ENCODE results near the gene SELENOO. TPM values are rescaled to one million over a fixed set of nuclear protein-coding genes. Genes with fewer than 3 reads are reported as not detected.
"Not testable (repeated sequence)": the region's sequence is repeated elsewhere in the genome, so short reads cannot be mapped to it uniquely, and the experiment has no call there.

The SELENOO gene
- total RNA-seq, 2 experiments from 2014 or later = 16.5 to 16.7 TPM

DNA sequence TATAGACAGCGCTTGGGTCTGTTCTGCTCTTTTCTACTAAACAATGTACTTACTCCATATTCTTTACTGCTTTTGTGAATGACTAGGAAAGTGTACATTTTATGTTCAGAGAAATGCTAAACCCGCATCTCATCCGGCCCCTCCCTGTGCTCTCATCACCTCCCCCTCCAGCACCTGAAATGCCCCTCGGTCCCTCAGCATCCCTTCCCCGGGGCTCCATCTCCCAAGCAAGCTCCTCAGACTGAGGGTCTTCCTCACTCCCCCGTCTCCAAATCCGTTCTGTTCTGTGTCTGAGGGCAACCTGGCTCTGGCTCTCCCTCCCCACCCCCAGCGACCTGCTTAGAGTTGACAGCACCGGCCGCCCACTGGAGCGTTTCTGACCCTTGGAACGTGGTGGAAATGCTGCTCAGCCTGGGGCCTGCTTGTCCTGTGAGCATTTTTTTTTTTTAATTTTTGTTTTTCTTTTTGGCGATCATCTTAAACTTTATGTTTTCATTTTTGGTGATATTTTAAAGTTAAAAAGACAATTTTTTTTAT lies 1.4 kb downstream of the SELENOO start:
- Mint-ChIP-seq H3K9me3 (no peaks in the 10 kb centered on the region), H3K27ac (no peak overlapping the region), H3K36me3 (ENCODE audit: low read depth) (peaks cover 13% of the 10 kb centered on the region), H3K4me3 (peak overlapping the region; percentile 77), H3K27me3 (ENCODE audit: low read depth) (no peaks in the 10 kb centered on the region), H3K4me1 (ENCODE audit: low read depth) (peaks cover 22% of the 10 kb centered on the region)
- CTCF ChIA-PET = interaction anchor here (0.7 kb wide), 1 partner anchor 12 kb away, joined by 4 read pairs; no protein-coding TSS in a partner anchor
- intact Hi-C loops (cut with micrococcal nuclease) = loop anchor here (5.0 kb wide), 1 partner anchor 270 kb away; no protein-coding TSS in a partner anchor
- no peak for DNase-seq

GRCh38 chr22:50203288-50203687 lies 2.5 kb downstream of the SELENOO start:
- CTCF ChIA-PET = no interaction called here

DNA sequence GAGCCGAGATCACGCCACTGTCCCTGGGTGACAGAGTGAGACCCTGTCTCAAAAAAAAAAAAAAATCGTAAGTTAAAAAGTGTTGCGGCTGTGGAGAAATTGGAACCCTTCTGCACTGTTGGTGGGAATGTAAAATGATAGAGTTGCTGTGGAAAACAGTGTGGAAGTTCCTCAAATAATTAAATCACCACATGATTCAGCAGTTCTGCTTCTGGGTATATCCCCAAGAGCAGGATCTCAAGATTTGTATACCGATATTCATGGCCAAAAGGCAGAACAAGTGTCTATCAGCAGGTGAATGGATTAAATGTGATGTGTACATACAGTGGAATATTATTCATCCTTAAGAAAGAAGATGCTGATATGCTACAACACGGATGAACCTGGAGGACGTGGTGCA lies 3.8 kb downstream of the SELENOO start:
- Mint-ChIP-seq H3K4me1 (ENCODE audit: low read depth) (peaks cover 19% of the 10 kb centered on the region), H3K36me3 (ENCODE audit: low read depth) (peaks cover 12% of the 10 kb centered on the region), H3K27me3 (ENCODE audit: low read depth) (no peaks in the 10 kb centered on the region), H3K4me3 (no peak overlapping the region), H3K27ac (no peak overlapping the region), H3K9me3 (no peaks in the 10 kb centered on the region)
- CTCF ChIA-PET = interaction anchor here (2.2 kb wide), 1 partner anchor 14 kb away, joined by 8 read pairs; no protein-coding TSS in a partner anchor
- intact Hi-C loops (cut with micrococcal nuclease) = loop anchor here (5.0 kb wide), 1 partner anchor 272 kb away; no protein-coding TSS in a partner anchor
- DNase-seq = no peak

More at GRCh38 chr22:50203288-50203687, 2.5 kb downstream of the SELENOO start:
- H3K4me1 Mint-ChIP-seq (ENCODE audit: low read depth) = peaks cover 22% of the 10 kb centered on the region
- no peaks in the 10 kb centered on the region for H3K9me3 Mint-ChIP-seq
- peaks cover 12% of the 10 kb centered on the region for H3K36me3 Mint-ChIP-seq (ENCODE audit: low read depth)
- H3K27me3 Mint-ChIP-seq (ENCODE audit: low read depth) = no peaks in the 10 kb centered on the region
- intact Hi-C loops (cut with micrococcal nuclease) = loop anchor here (5.0 kb wide), 1 partner anchor 271 kb away; no protein-coding TSS in a partner anchor
- DNase-seq = no peak
- no peak overlapping the region for H3K4me3 Mint-ChIP-seq
- no peak overlapping the region for H3K27ac Mint-ChIP-seq

GRCh38 chr22:50204998-50205397 lies 4.2 kb downstream of the SELENOO start:
- peaks cover 15% of the 10 kb centered on the region for H3K36me3 Mint-ChIP-seq (ENCODE audit: low read depth)
- peaks cover 21% of the 10 kb centered on the region for H3K4me1 Mint-ChIP-seq (ENCODE audit: low read depth)
- H3K9me3 Mint-ChIP-seq; H3K4me3 Mint-ChIP-seq; H3K27ac Mint-ChIP-seq; H3K27me3 Mint-ChIP-seq (ENCODE audit: low read depth); DNase-seq: not testable (repeated sequence)
- CTCF ChIA-PET = interaction anchor here (2.2 kb wide), 1 partner anchor 14 kb away, joined by 8 read pairs; no protein-coding TSS in a partner anchor
- intact Hi-C loops (cut with micrococcal nuclease) = loop anchor here (5.0 kb wide), 1 partner anchor 273 kb away; no protein-coding TSS in a partner anchor

- DNase-seq = no peak
- CTCF ChIA-PET = interaction anchor here (0.7 to 2.2 kb wide), 4 partner anchors 15 to 216 kb away, joined by 3 to 8 read pairs (median 4); no protein-coding TSS in a partner anchor
- intact Hi-C loops (cut with micrococcal nuclease) = no loop called here
- peaks cover 21% of the 10 kb centered on the region for H3K4me1 Mint-ChIP-seq (ENCODE audit: low read depth)
- no peaks in the 10 kb centered on the region for H3K27me3 Mint-ChIP-seq (ENCODE audit: low read depth)
- no peak overlapping the region for H3K27ac Mint-ChIP-seq
- no peaks in the 10 kb centered on the region for H3K9me3 Mint-ChIP-seq
- no peak overlapping the region for H3K4me3 Mint-ChIP-seq
- H3K36me3 Mint-ChIP-seq (ENCODE audit: low read depth) = peaks cover 15% of the 10 kb centered on the region
Observed at GRCh38 chr22:50205781-50206569, 5.2 kb downstream of the SELENOO start.

DNA sequence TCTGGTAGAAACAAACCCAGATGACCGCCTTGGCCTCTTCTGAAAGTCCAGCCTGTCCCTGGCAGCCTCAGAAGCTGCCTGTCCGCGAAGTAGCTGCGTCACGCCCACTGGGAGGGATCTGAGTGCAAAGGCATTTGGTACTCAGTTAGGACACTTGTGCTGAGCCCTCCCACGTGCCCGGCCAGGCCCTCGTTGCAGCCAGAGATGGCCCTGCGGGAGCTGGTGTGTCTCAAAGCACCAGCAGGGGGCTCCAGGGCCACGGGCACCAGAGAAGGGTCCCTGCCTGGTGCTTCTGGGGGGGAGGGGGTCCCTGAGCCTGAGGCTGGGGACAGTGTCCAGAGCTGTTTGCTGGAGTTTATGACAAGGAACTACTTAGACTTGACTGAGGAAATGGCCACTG lies 5.8 kb downstream of the SELENOO start:
- Mint-ChIP-seq H3K4me3 (no peak overlapping the region), H3K36me3 (ENCODE audit: low read depth) (peaks cover 19% of the 10 kb centered on the region), H3K27me3 (ENCODE audit: low read depth) (no peaks in the 10 kb centered on the region), H3K4me1 (ENCODE audit: low read depth) (peaks cover 24% of the 10 kb centered on the region), H3K27ac (no peak overlapping the region), H3K9me3 (no peaks in the 10 kb centered on the region)
- intact Hi-C loops (cut with micrococcal nuclease) = no loop called here
- CTCF ChIA-PET = interaction anchor here (0.7 to 2.2 kb wide), 4 partner anchors 16 to 216 kb away, joined by 3 to 8 read pairs (median 4); no protein-coding TSS in a partner anchor
- DNase-seq = no peak

- peaks cover 20% of the 10 kb centered on the region for H3K36me3 Mint-ChIP-seq (ENCODE audit: low read depth)
- intact Hi-C loops (cut with micrococcal nuclease) = no loop called here
- H3K27ac Mint-ChIP-seq = no peak overlapping the region
- peaks cover 16% of the 10 kb centered on the region for H3K4me1 Mint-ChIP-seq (ENCODE audit: low read depth)
- H3K27me3 Mint-ChIP-seq (ENCODE audit: low read depth) = no peaks in the 10 kb centered on the region
- H3K9me3 Mint-ChIP-seq = no peaks in the 10 kb centered on the region
- no peak overlapping the region for H3K4me3 Mint-ChIP-seq
- CTCF ChIA-PET = interaction anchor here (1.0 kb wide), 1 partner anchor 61 kb away, joined by 5 read pairs; no protein-coding TSS in a partner anchor
- DNase-seq = no peak
Observed at GRCh38 chr22:50207383-50208140, 6.8 kb downstream of the SELENOO start.

- CTCF ChIA-PET = interaction anchor here (1.3 to 1.7 kb wide), 2 partner anchors 18 to 60 kb away, joined by 6 to 10 read pairs; no protein-coding TSS in a partner anchor
- H3K9me3 Mint-ChIP-seq = no peaks in the 10 kb centered on the region
- H3K4me1 Mint-ChIP-seq (ENCODE audit: low read depth) = peaks cover 16% of the 10 kb centered on the region
- H3K36me3 Mint-ChIP-seq (ENCODE audit: low read depth) = peaks cover 16% of the 10 kb centered on the region
- H3K27me3 Mint-ChIP-seq (ENCODE audit: low read depth) = no peaks in the 10 kb centered on the region
- DNase-seq = no peak
- H3K27ac Mint-ChIP-seq = no peak overlapping the region
- H3K4me3 Mint-ChIP-seq = no peak overlapping the region
- intact Hi-C loops (cut with micrococcal nuclease) = no loop called here
Observed at GRCh38 chr22:50208430-50208938, 7.7 kb downstream of the SELENOO start.

- Mint-ChIP-seq H3K27me3 (ENCODE audit: low read depth) (no peaks in the 10 kb centered on the region), H3K27ac (peak overlapping the region; percentile 78), H3K4me1 (ENCODE audit: low read depth) (peaks cover 16% of the 10 kb centered on the region), H3K36me3 (ENCODE audit: low read depth) (peaks cover 15% of the 10 kb centered on the region), H3K9me3 (no peaks in the 10 kb centered on the region), H3K4me3 (no peak overlapping the region)
- no peak for DNase-seq
- CTCF ChIA-PET = interaction anchor here (1.3 to 1.7 kb wide), 2 partner anchors 18 to 60 kb away, joined by 6 to 10 read pairs; no protein-coding TSS in a partner anchor
- intact Hi-C loops (cut with micrococcal nuclease) = loop anchor here (1.0 kb wide), 2 partner anchors 39 to 60 kb away; partner anchors contain the start of gene PANX2
Observed at GRCh38 chr22:50208939-50209892, 8.4 kb downstream of the SELENOO start.

- Mint-ChIP-seq H3K4me1 (ENCODE audit: low read depth) (peaks cover 13% of the 10 kb centered on the region), H3K4me3 (no peak overlapping the region), H3K27ac (peak overlapping the region; percentile 78), H3K9me3 (no peaks in the 10 kb centered on the region), H3K36me3 (ENCODE audit: low read depth) (peaks cover 18% of the 10 kb centered on the region), H3K27me3 (ENCODE audit: low read depth) (no peaks in the 10 kb centered on the region)
- CTCF ChIA-PET = interaction anchor here (2.4 kb wide), 1 partner anchor 59 kb away, joined by 19 read pairs; no protein-coding TSS in a partner anchor
- peak; percentile 83 for DNase-seq
- intact Hi-C loops (cut with micrococcal nuclease) = loop anchor here (1.0 to 5.0 kb wide), 3 partner anchors 40 to 443 kb away; partner anchors contain the start of gene PANX2
Observed at GRCh38 chr22:50209893-50210292, 9.1 kb downstream of the SELENOO start.

All from activated naive CD4-positive, alpha-beta T cell treated with anti-CD3 and anti-CD28 coated beads for 36 hours (primary cell).